OCI-LY7 (cell line): ENCODE results near the gene METTL23. TPM values are rescaled to one million over a fixed set of nuclear protein-coding genes. Genes with fewer than 3 reads are reported as not detected.
A peak's percentile ranks its signal among the peaks of the same experiment; 100 is the strongest.
"Not testable (repeated sequence)": the region's sequence is repeated elsewhere in the genome, so short reads cannot be mapped to it uniquely, and the experiment has no call there.

Experiments
- BruUV-seq: library from RNA; stranded (reverse); fragments of 400-500 nt; replicated peaks from 2 replicates; lab custom pipeline; 2021; lab: Mats Ljungman, UMichigan
- CTCF ChIA-PET: fragments of 300-600 bp; sonication (Branson Sonifier 250); formaldehyde crosslinking; loops from one replicate; lab custom pipeline; 2022; ENCODE audit warnings: antibody characterized with exemption; ENCODE audit not compliant: unreplicated experiment; lab: Charles Lee
- POLR2A ChIA-PET: fragments of 300-600 bp; sonication (Branson Sonifier 250); formaldehyde crosslinking; loops from one replicate; lab custom pipeline; 2022; ENCODE audit warnings: antibody characterized with exemption; lab: Charles Lee
- DNase-seq: peaks from one replicate; pipeline ENCODE4 v3.0.0-alpha.2; 2015; ENCODE audit warnings: low spot score
- H2AFZ ChIP-seq: fragments of 200-600 bp; sonication (generic), shearing (Covaris generic); 2 replicates; pipeline ENCODE4 v1.6.1; 2014; ENCODE audit warnings: mild to moderate bottlenecking, antibody characterized with exemption, low read length, moderate library complexity
- H3K27ac ChIP-seq: fragments of 200-600 bp; sonication (generic); 2 replicates; pipeline ENCODE4 v1.5.1; 2014; ENCODE audit warnings: mixed run types, low read depth, mild to moderate bottlenecking, moderate library complexity, low read length, inconsistent platforms; ENCODE audit not compliant: poor library complexity, severe bottlenecking
- H3K36me3 ChIP-seq: fragments of 200-600 bp; sonication (generic); 2 replicates; pipeline ENCODE4 v1.6.1; 2014; ENCODE audit warnings: mild to moderate bottlenecking, antibody characterized with exemption, low read length, moderate library complexity, mixed read lengths; ENCODE audit not compliant: insufficient read depth
- H3K4me1 ChIP-seq: fragments of 200-600 bp; sonication (generic); 2 replicates; pipeline ENCODE4 v1.5.1; 2014; ENCODE audit warnings: mild to moderate bottlenecking, low read length; ENCODE audit not compliant: insufficient read depth, poor library complexity, severe bottlenecking
- H3K4me2 ChIP-seq: fragments of 200-600 bp; sonication (generic); 2 replicates; pipeline ENCODE4 v1.6.1; 2014; ENCODE audit warnings: mild to moderate bottlenecking, low read length
- H3K4me3 ChIP-seq: fragments of 200-600 bp; sonication (generic); 2 replicates; pipeline ENCODE4 v1.5.1; 2014; ENCODE audit warnings: mild to moderate bottlenecking, low read depth, low read length; ENCODE audit not compliant: poor library complexity, severe bottlenecking
- H3K79me2 ChIP-seq: fragments of 200-600 bp; sonication (generic); 2 replicates; pipeline ENCODE4 v1.6.1; 2016; ENCODE audit warnings: low read depth, mild to moderate bottlenecking, low read length, moderate library complexity, mixed read lengths; ENCODE audit not compliant: insufficient read depth
- H3K9me2 ChIP-seq: fragments of 200-600 bp; sonication (generic); 2 replicates; pipeline ENCODE4 v1.6.1; 2016; ENCODE audit warnings: mild to moderate bottlenecking, low read length, mixed read lengths; ENCODE audit not compliant: insufficient read depth
- H3K9me3 ChIP-seq: fragments of 200-600 bp; sonication (generic); 2 replicates; pipeline ENCODE4 v1.6.1; 2014; ENCODE audit warnings: mild to moderate bottlenecking, mixed run types, low read length, mixed read lengths
- H4K20me1 ChIP-seq: fragments of 200-600 bp; sonication (generic); 2 replicates; pipeline ENCODE4 v1.6.1; 2014; ENCODE audit warnings: mild to moderate bottlenecking, antibody characterized with exemption, low read length, moderate library complexity, mixed read lengths; ENCODE audit not compliant: insufficient read depth
- EZH2phosphoT487 ChIP-seq: fragments of 200-600 bp; sonication (generic); IDR thresholded peaks from 2 replicates; pipeline ENCODE4 v1.6.1; 2018; ENCODE audit warnings: low read depth, borderline replicate concordance, mild to moderate bottlenecking, mixed run types, antibody characterized with exemption, low read length, moderate library complexity, mixed read lengths
- intact Hi-C: fragments of 100-400 bp; cut with micrococcal nuclease; formaldehyde crosslinking; loops from one replicate; pipeline ENCODE4 v1.10.0; 2022; ENCODE audit not compliant: unreplicated experiment
- total RNA-seq, 2 experiments: library from RNA; depleted of rRNA in 1 of 2; stranded (reverse); fragments of >200 nt in 1 of 2; shearing (Covaris generic) in 1 of 2; gene quantifications; 2 replicates each; pipeline ENCODE4 v1.2.3, GENCODE V29; 2014 to 2022
- TF ChIP-seq, protein P1 (sequence below): fragments of 200-600 bp; sonication (generic); conservative IDR thresholded peaks from 2 replicates; pipeline ENCODE4 v1.5.1; 2014; ENCODE audit warnings: mild to moderate bottlenecking, antibody characterized with exemption, low read length, moderate library complexity, mixed read lengths

Gene METTL23
- total RNA-seq, 2 experiments from 2014 or later: 82.7 to 93.7 TPM

DNA sequence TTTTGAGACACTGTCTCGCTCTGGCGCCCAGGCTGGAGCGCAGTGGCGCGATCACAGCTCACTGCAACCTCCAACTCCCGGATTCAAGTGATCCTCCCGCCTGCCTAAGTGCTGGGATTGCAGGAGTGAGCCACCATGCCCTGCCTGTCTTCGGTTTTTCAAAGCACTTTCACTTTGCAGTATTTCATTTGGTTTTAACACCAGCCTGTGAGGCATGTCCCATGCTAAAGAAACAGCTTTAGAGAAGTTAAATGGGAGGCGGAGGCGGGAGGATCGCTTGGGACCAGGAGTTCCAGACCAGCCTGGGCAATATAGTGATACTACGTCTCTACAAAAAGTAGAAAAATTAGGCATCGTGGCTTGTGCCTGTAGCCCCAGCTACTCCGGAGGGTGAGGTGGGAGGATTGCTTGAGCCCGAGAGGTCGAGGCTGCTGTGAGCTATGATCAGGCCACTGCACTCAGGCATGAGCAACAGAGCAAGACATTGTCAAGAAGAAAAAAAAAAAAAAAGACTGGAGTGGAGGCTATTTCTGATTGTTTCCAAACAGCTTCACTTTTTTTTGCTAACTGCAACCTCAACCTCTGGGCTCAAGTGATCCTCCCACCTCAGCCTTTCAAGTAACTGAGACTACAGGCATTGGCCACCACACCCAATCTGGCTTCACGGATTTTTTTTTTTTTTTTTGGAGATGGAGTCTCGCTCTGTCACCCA lies 1.3 kb downstream of the METTL23 start:
- intact Hi-C loops: loop anchor here (2.0 to 5.0 kb wide), 4 partner anchors 57 to 461 kb away; partner anchors contain the start of gene UBALD2
- peaks cover 64% of the 10 kb centered on the region for H3K36me3 ChIP-seq
- no peak overlapping the region for H2AFZ ChIP-seq
- H3K27ac ChIP-seq: peak overlapping the region; percentile 91
- TF ChIP-seq, protein P1, sequence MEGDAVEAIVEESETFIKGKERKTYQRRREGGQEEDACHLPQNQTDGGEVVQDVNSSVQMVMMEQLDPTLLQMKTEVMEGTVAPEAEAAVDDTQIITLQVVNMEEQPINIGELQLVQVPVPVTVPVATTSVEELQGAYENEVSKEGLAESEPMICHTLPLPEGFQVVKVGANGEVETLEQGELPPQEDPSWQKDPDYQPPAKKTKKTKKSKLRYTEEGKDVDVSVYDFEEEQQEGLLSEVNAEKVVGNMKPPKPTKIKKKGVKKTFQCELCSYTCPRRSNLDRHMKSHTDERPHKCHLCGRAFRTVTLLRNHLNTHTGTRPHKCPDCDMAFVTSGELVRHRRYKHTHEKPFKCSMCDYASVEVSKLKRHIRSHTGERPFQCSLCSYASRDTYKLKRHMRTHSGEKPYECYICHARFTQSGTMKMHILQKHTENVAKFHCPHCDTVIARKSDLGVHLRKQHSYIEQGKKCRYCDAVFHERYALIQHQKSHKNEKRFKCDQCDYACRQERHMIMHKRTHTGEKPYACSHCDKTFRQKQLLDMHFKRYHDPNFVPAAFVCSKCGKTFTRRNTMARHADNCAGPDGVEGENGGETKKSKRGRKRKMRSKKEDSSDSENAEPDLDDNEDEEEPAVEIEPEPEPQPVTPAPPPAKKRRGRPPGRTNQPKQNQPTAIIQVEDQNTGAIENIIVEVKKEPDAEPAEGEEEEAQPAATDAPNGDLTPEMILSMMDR: no peak
- TF ChIP-seq EZH2phosphoT487: no peak
- peaks cover 54% of the 10 kb centered on the region for H3K4me1 ChIP-seq
- no peaks in the 10 kb centered on the region for H3K9me2 ChIP-seq
- H3K9me3 ChIP-seq: no peaks in the 10 kb centered on the region
- H3K4me2 ChIP-seq: peak overlapping the region; percentile 76
- BruUV-seq: no TSS peak
- ChIA-PET CTCF (interaction anchor here (0.9 to 1.4 kb wide), 2 partner anchors 10 to 170 kb away, joined by 3 to 4 read pairs; partner anchors contain the start of gene MFSD11), POLR2A (interaction anchor here (0.6 to 2.9 kb wide), 16 partner anchors 10 to 1338 kb away, joined by 3 to 12 read pairs (median 3); partner anchors contain the start of genes MFSD11 and SRSF2)
- H3K4me3 ChIP-seq: peak overlapping the region; percentile 78
- H3K79me2 ChIP-seq: peaks cover 86% of the 10 kb centered on the region
- H4K20me1 ChIP-seq: peaks cover 7% of the 10 kb centered on the region; the same call in 1 of the 2 replicates
- peak; percentile 75 for DNase-seq

DNA sequence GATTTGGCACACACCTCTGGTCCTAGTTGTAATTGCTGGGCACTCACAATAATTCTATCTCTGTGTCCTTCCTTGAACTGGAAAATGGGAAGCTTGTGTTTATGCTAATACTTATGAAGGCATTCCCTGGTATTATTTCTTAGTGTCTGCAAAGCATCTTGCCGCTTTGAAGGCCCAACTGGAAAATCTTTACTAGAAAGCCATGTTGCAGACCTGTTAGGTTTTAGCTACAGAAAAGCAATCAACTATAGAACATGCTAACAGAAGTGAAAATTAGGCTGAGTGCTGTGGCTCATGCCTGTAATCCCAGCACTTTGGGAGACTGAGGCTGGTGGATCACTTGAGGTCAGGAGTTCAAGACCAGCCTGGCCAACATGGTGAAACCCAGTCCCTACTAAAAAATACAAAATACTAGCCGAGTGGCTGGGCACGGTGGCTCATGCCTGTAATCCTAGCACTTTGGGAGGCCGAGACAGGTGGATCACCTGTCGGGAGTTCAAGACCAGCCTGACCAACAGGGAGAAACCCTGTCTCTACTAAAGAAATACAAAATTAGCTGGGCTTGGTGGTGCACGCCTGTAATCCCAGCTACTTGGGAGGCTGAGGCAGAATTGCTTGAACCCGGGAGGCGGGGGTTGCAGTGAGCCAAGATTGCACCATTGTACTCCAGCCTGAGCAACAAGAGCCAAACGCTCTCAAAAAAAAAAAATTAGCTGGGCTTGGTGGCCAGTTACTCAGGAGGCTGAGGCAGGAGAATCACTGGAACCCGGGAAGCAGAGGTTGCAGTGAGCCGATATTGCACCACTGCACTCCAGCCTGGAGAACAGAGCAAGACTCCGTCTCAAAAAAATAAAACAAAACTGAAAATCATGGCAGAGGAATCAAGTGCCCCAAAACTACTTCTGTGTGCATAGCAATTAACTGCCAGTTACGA lies 5.4 kb downstream of the METTL23 start:
- Histone ChIP-seq H3K27ac (peak overlapping the region; percentile 92), H4K20me1 (peaks cover 40% of the 10 kb centered on the region), H3K36me3 (peaks cover 78% of the 10 kb centered on the region), H3K4me2 (peak overlapping the region; percentile 96), H3K79me2 (peaks cover 97% of the 10 kb centered on the region), H3K4me1 (peaks cover 63% of the 10 kb centered on the region), H3K4me3 (peak overlapping the region; percentile 77)
- DNase-seq: peak; percentile 34
- not testable (repeated sequence) for H2AFZ ChIP-seq, H3K9me2 ChIP-seq, BruUV-seq, H3K9me3 ChIP-seq
- CTCF ChIA-PET: interaction anchor here (0.5 kb wide), 1 partner anchor 48 kb away, joined by 5 read pairs; no protein-coding TSS in a partner anchor
- TF ChIP-seq, protein P1: 0 out of 2 replicates have a peak, but pooled peaks have one; percentile 20
- intact Hi-C loops: loop anchor here (10.0 kb wide), 2 partner anchors 713 to 1067 kb away; partner anchors contain the start of genes RECQL5 and SAP30BP
- POLR2A ChIA-PET: interaction anchor here (0.6 to 1.0 kb wide), 6 partner anchors 8 to 410 kb away, joined by 3 read pairs; no protein-coding TSS in a partner anchor
